A549 (cell line): Measurements from ENCODE around the gene BLACAT1. TPM values are rescaled to one million over a fixed set of nuclear protein-coding genes. Genes with fewer than 3 reads are reported as not detected.
A peak's percentile ranks its signal among the peaks of the same experiment; 100 is the strongest.

Experiments used
- ATAC-seq, 2 experiments: fragments of 200-7000 bp in 1 of 2; fragments of >200 bp in 1 of 2; cut with Nextera tagmentation in 1 of 2; cut with Tn5 transposase in 1 of 2; 3 replicates each; pipeline versions ENCODE4 v1.8.0 to v1.9.1; 2018 to 2020; ENCODE audit warnings: mild to moderate bottlenecking in 1 of 2, moderate library complexity in 1 of 2
- CTCF ChIA-PET: fragments of 300-600 bp; sonication (Branson Sonifier 250); formaldehyde crosslinking; extraction: SDS; loops from one replicate; lab custom pipeline; 2021; ENCODE audit warnings: antibody characterized with exemption, inconsistent platforms; lab: Yijun Ruan, JAX
- POLR2A ChIA-PET: fragments of 350-600 bp; formaldehyde crosslinking; extraction: SDS; loops from one replicate; lab custom pipeline; 2021; ENCODE audit warnings: antibody characterized with exemption, inconsistent platforms; lab: Yijun Ruan, JAX
- DNase-seq, 2 experiments: peaks; one replicate each; pipeline versions ENCODE4 v3.0.0 to v3.0.0-alpha.2; 2011 to 2016; ENCODE audit warnings: low read depth in 1 of 2, low spot score in 1 of 2
- FAIRE-seq: peaks from 2 replicates; lab custom pipeline; 2011; peaks lifted over from hg19 to GRCh38; lab: Jason Lieb, UNC
- H3K27ac ChIP-seq, 2 experiments: fragments of >200 bp; sonication (Bioruptor Twin); formaldehyde crosslinking; 3 replicates each; pipeline ENCODE4 v1.5.1; 2016 to 2017
- H3K4me1 ChIP-seq: fragments of >200 bp; sonication (Bioruptor Twin); formaldehyde crosslinking; 3 replicates; pipeline ENCODE4 v1.6.1; 2016
- H3K4me2 ChIP-seq: fragments of >200 bp; sonication (Bioruptor Twin); formaldehyde crosslinking; 3 replicates; pipeline ENCODE4 v1.6.1; 2016
- H3K4me3 ChIP-seq: fragments of >200 bp; sonication (Bioruptor Twin); formaldehyde crosslinking; 3 replicates; pipeline ENCODE4 v1.5.1; 2016
- H3K9me3 ChIP-seq: fragments of >200 bp; sonication (Bioruptor Twin); formaldehyde crosslinking; 3 replicates; pipeline ENCODE4 v1.6.1; 2016
- BHLHE40 ChIP-seq: IDR thresholded peaks from 2 replicates; pipeline ENCODE4 v1.6.1; 2012; ENCODE audit warnings: low read depth, low read length, inconsistent platforms
- CBX8 ChIP-seq: fragments of 200-600 bp; sonication (generic); IDR thresholded peaks from 2 replicates; pipeline ENCODE4 v1.6.1; 2016
- EHMT2 ChIP-seq: fragments of 200-600 bp; sonication (generic); IDR thresholded peaks from 2 replicates; pipeline ENCODE4 v1.6.1; 2016; ENCODE audit warnings: antibody characterized with exemption, low read depth, mild to moderate bottlenecking, moderate library complexity
- EP300 ChIP-seq, 2 experiments: fragments of >200 bp; sonication (Bioruptor Twin); formaldehyde crosslinking; IDR thresholded peaks; 2 replicates in 1 of 2; 3 replicates in 1 of 2; pipeline ENCODE4 v1.6.1; 2016 to 2017
- ESRRA ChIP-seq: fragments of 150-350 bp; IDR thresholded peaks from 2 replicates; pipeline ENCODE4 v1.6.1; 2014; ENCODE audit warnings: mild to moderate bottlenecking, low read length, borderline replicate concordance
- FOSB ChIP-seq: fragments of 250-450 bp; sonication (Bioruptor Pico); IDR thresholded peaks from 2 replicates; pipeline ENCODE4 v1.5.0; 2020; ENCODE audit warnings: mild to moderate bottlenecking, moderate library complexity
- FOSL2 ChIP-seq, 2 experiments: fragments of 450-650 bp in 1 of 2; fragments of >200 bp in 1 of 2; sonication (Bioruptor Twin) in 1 of 2; formaldehyde crosslinking; IDR thresholded peaks; 2 replicates each; pipeline versions ENCODE4 v1.5.0 to v1.6.1; 2016 to 2020; ENCODE audit warnings: mild to moderate bottlenecking in 1 of 2, moderate library complexity in 1 of 2
- HEYL ChIP-seq: fragments of 250-450 bp; sonication (Bioruptor Pico); IDR thresholded peaks from 2 replicates; pipeline ENCODE4 v1.8.0; 2021; ENCODE audit warnings: mild to moderate bottlenecking, moderate library complexity
- HOXA7 ChIP-seq: fragments of 250-450 bp; sonication (Bioruptor Pico); IDR thresholded peaks from 2 replicates; pipeline ENCODE4 v1.5.0; 2020; ENCODE audit warnings: mild to moderate bottlenecking, moderate library complexity
- HOXB13 ChIP-seq: fragments of 250-450 bp; sonication (Bioruptor Pico); IDR thresholded peaks from 2 replicates; pipeline ENCODE4 v1.5.0; 2020; ENCODE audit warnings: low read depth, mild to moderate bottlenecking, moderate library complexity
- JUN ChIP-seq, 2 experiments: fragments of >200 bp; sonication (Bioruptor Twin); formaldehyde crosslinking; IDR thresholded peaks; 2 replicates in 1 of 2; 3 replicates in 1 of 2; pipeline ENCODE4 v1.6.1; 2016 to 2017
- KDM1A ChIP-seq: fragments of 200-600 bp; sonication (generic); IDR thresholded peaks from 2 replicates; pipeline ENCODE4 v1.6.1; 2016; ENCODE audit warnings: low read depth, mild to moderate bottlenecking
- KDM5A ChIP-seq: fragments of 200-600 bp; sonication (generic); IDR thresholded peaks from 2 replicates; pipeline ENCODE4 v1.6.1; 2016; ENCODE audit warnings: antibody characterized with exemption, mild to moderate bottlenecking
- MAX ChIP-seq: IDR thresholded peaks from 2 replicates; pipeline ENCODE4 v1.6.1; 2012
- MYC ChIP-seq: IDR thresholded peaks from 2 replicates; pipeline ENCODE4 v1.6.1; 2012; ENCODE audit warnings: mild to moderate bottlenecking, inconsistent platforms, low read length, improper control_type of control experiment, borderline replicate concordance
- NFE2L2 ChIP-seq: fragments of 150-350 bp; conservative IDR thresholded peaks from 2 replicates; pipeline ENCODE4 v1.6.1; 2014; ENCODE audit warnings: low read length
- NPAS2 ChIP-seq: fragments of 250-450 bp; sonication (Bioruptor Pico); IDR thresholded peaks from 2 replicates; pipeline ENCODE4 v1.8.0; 2022; ENCODE audit warnings: mild to moderate bottlenecking, moderate library complexity, borderline replicate concordance
- NR3C1 ChIP-seq: fragments of >200 bp; sonication (Bioruptor Twin); formaldehyde crosslinking; IDR thresholded peaks from 3 replicates; pipeline ENCODE4 v1.6.1; 2017
- PBX3 ChIP-seq: IDR thresholded peaks from 2 replicates; pipeline ENCODE4 v1.6.1; 2012
- RAD21 ChIP-seq, 2 experiments: fragments of >200 bp in 1 of 2; sonication (Bioruptor Twin) in 1 of 2; formaldehyde crosslinking in 1 of 2; IDR thresholded peaks in 1 of 2; conservative IDR thresholded peaks in 1 of 2; 2 replicates in 1 of 2; 3 replicates in 1 of 2; pipeline ENCODE4 v1.6.1; 2012 to 2018; ENCODE audit warnings: inconsistent platforms in 1 of 2
- RARB ChIP-seq: fragments of 250-450 bp; sonication (Bioruptor Pico); IDR thresholded peaks from 2 replicates; pipeline ENCODE4 v1.8.0; 2021; ENCODE audit warnings: mild to moderate bottlenecking, moderate library complexity
- RFX5 ChIP-seq: fragments of 450-650 bp; IDR thresholded peaks from 2 replicates; pipeline ENCODE4 v1.7.1; 2014; ENCODE audit warnings: antibody characterized with exemption, mild to moderate bottlenecking, moderate library complexity
- SMC3 ChIP-seq: fragments of >200 bp; sonication (Bioruptor Twin); formaldehyde crosslinking; IDR thresholded peaks from 3 replicates; pipeline ENCODE4 v1.6.1; 2018; ENCODE audit warnings: inconsistent platforms
- TFCP2L1 ChIP-seq: fragments of 250-450 bp; sonication (Bioruptor Pico); IDR thresholded peaks from 2 replicates; pipeline ENCODE4 v1.5.0; 2021; ENCODE audit warnings: mild to moderate bottlenecking
- USF2 ChIP-seq: fragments of 450-650 bp; IDR thresholded peaks from 2 replicates; pipeline ENCODE4 v1.6.1; 2014; ENCODE audit warnings: antibody characterized with exemption
- ZC3H11A ChIP-seq: fragments of 450-650 bp; IDR thresholded peaks from 2 replicates; pipeline ENCODE4 v1.6.1; 2014; ENCODE audit warnings: antibody characterized with exemption, mild to moderate bottlenecking
- WGBS: methylation state at CpG from one replicate; pipeline ENCODE4 v1.1.6; 2017; ENCODE audit errors: missing lambda C conversion rate; 5-methylcytosine and 5-hydroxymethylcytosine counted together
- polyA plus RNA-seq, 4 experiments: library from polyadenylated mRNA; depleted of rRNA in 3 of 4; stranded (reverse); fragments of >200 nt; fragmentation: RNase III in 1 of 4; extraction: RNeasy Plus Mini Kit Qiagen cat#74134 plus additional on column Dnase treatment in 1 of 4; gene quantifications; 2 replicates in 3 of 4; 3 replicates in 1 of 4; pipeline ENCODE4 v1.2.3, GENCODE V29; 2011 to 2017
- TF ChIP-seq, protein P1 (sequence below): IDR thresholded peaks from 2 replicates; pipeline ENCODE4 v1.6.1; 2012; ENCODE audit warnings: low read depth, borderline replicate concordance
- TF ChIP-seq, protein P2 (sequence below): fragments of >200 bp; sonication (Bioruptor Twin); formaldehyde crosslinking; IDR thresholded peaks from 3 replicates; pipeline ENCODE4 v1.6.1; 2016
- TF ChIP-seq, protein P3 (sequence below): fragments of >200 bp; sonication (Bioruptor Twin); formaldehyde crosslinking; IDR thresholded peaks from 2 replicates; pipeline ENCODE4 v1.6.1; 2016
- TF ChIP-seq, protein P4 (sequence below): fragments of 150-350 bp; IDR thresholded peaks from 2 replicates; pipeline ENCODE4 v1.6.1; 2014; ENCODE audit warnings: low read depth, mild to moderate bottlenecking, low read length
- TF ChIP-seq, protein P5 (sequence below): fragments of 250-450 bp; sonication (Bioruptor Pico); IDR thresholded peaks from 2 replicates; pipeline ENCODE4 v1.5.0; 2020; ENCODE audit warnings: low read depth, mild to moderate bottlenecking, moderate library complexity
- TF ChIP-seq, protein P6 (sequence below): fragments of 250-450 bp; sonication (Bioruptor Pico); IDR thresholded peaks from 2 replicates; pipeline ENCODE4 v1.5.0; 2021; ENCODE audit warnings: mild to moderate bottlenecking, moderate library complexity, borderline replicate concordance

BLACAT1 gene
- polyA plus RNA-seq, 2 of the 4 experiments (the other 2 are of a cell fraction) = 0.09 TPM; not detected in 1

GRCh38 chr1:205492774-205493173 lies 36.9 kb upstream of the BLACAT1 start:
- POLR2A ChIA-PET = interaction anchor here (1.2 to 1.6 kb wide), 2 partner anchors 31 to 54 kb away, joined by 3 read pairs; no protein-coding TSS in a partner anchor

GRCh38 chr1:205492201-205492667 lies 36.4 kb upstream of the BLACAT1 start:
- Histone ChIP-seq H3K4me1 (peaks cover 9% of the 10 kb centered on the region), H3K4me3 (no peak overlapping the region), H3K27ac (peak overlapping the region in 1 of 2 experiments; percentile 53; a peak in 1 of 6 replicates), H3K4me2 (no peak overlapping the region), H3K9me3 (no peaks in the 10 kb centered on the region)
- WGBS = 47% methylated on average over 2 of the region's 2 CpGs
- ChIA-PET CTCF (interaction anchor here (0.6 to 26.5 kb wide), 10 partner anchors 9 to 219 kb away, joined by 3 to 560 read pairs (median 3); no protein-coding TSS in a partner anchor), POLR2A (no interaction called here)
- TF ChIP-seq, protein P1, sequence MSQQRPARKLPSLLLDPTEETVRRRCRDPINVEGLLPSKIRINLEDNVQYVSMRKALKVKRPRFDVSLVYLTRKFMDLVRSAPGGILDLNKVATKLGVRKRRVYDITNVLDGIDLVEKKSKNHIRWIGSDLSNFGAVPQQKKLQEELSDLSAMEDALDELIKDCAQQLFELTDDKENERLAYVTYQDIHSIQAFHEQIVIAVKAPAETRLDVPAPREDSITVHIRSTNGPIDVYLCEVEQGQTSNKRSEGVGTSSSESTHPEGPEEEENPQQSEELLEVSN = no peak
- TF ChIP-seq, protein P2, sequence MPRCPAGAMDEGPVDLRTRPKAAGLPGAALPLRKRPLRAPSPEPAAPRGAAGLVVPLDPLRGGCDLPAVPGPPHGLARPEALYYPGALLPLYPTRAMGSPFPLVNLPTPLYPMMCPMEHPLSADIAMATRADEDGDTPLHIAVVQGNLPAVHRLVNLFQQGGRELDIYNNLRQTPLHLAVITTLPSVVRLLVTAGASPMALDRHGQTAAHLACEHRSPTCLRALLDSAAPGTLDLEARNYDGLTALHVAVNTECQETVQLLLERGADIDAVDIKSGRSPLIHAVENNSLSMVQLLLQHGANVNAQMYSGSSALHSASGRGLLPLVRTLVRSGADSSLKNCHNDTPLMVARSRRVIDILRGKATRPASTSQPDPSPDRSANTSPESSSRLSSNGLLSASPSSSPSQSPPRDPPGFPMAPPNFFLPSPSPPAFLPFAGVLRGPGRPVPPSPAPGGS = no peak
- TF ChIP-seq HOXB13 (CRISPR knock-in tag) (no peak), PBX3 (no peak), FOSL2 (IDR thresholded peaks at IDR 0.05) (no peak), FOSL2 (CRISPR knock-in tag; IDR thresholded peaks at IDR 0.05) (no peak), TFCP2L1 (no peak), ESRRA (no peak), HOXA7 (CRISPR knock-in tag) (no peak), SMC3 (no peak), MAX (no peak), NR3C1 (no peak), RAD21 (conservative IDR thresholded peaks at IDR 0.05 in 1 of 2, IDR thresholded peaks at IDR 0.05 in 1 of 2) (no peak), CBX8 (no peak), HEYL (CRISPR knock-in tag) (no peak), NFE2L2 (no peak)
- TF ChIP-seq, protein P3, sequence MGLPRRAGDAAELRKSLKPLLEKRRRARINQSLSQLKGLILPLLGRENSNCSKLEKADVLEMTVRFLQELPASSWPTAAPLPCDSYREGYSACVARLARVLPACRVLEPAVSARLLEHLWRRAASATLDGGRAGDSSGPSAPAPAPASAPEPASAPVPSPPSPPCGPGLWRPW = no peak
- TF ChIP-seq, protein P4, sequence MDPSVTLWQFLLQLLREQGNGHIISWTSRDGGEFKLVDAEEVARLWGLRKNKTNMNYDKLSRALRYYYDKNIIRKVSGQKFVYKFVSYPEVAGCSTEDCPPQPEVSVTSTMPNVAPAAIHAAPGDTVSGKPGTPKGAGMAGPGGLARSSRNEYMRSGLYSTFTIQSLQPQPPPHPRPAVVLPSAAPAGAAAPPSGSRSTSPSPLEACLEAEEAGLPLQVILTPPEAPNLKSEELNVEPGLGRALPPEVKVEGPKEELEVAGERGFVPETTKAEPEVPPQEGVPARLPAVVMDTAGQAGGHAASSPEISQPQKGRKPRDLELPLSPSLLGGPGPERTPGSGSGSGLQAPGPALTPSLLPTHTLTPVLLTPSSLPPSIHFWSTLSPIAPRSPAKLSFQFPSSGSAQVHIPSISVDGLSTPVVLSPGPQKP = no peak
- TF ChIP-seq, protein P5, sequence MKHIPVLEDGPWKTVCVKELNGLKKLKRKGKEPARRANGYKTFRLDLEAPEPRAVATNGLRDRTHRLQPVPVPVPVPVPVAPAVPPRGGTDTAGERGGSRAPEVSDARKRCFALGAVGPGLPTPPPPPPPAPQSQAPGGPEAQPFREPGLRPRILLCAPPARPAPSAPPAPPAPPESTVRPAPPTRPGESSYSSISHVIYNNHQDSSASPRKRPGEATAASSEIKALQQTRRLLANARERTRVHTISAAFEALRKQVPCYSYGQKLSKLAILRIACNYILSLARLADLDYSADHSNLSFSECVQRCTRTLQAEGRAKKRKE = no peak
- TF ChIP-seq, protein P6, sequence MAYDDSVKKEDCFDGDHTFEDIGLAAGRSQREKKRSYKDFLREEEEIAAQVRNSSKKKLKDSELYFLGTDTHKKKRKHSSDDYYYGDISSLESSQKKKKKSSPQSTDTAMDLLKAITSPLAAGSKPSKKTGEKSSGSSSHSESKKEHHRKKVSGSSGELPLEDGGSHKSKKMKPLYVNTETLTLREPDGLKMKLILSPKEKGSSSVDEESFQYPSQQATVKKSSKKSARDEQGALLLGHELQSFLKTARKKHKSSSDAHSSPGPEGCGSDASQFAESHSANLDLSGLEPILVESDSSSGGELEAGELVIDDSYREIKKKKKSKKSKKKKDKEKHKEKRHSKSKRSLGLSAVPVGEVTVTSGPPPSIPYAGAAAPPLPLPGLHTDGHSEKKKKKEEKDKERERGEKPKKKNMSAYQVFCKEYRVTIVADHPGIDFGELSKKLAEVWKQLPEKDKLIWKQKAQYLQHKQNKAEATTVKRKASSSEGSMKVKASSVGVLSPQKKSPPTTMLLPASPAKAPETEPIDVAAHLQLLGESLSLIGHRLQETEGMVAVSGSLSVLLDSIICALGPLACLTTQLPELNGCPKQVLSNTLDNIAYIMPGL (CRISPR knock-in tag) = no peak
- ATAC-seq (no peak), FAIRE-seq (no peak), DNase-seq (no peak)

More at GRCh38 chr1:205492774-205493173, 36.9 kb upstream of the BLACAT1 start:
- no peak for ATAC-seq
- H3K4me1 ChIP-seq = peaks cover 9% of the 10 kb centered on the region
- TF ChIP-seq KDM5A (no peak), EHMT2 (no peak), EP300 (IDR thresholded peaks at IDR 0.05) (no peak), USF2 (no peak), RFX5 (no peak), FOSB (no peak), RARB (CRISPR knock-in tag) (no peak), MYC (no peak), CBX8 (no peak), NPAS2 (no peak), JUN (IDR thresholded peaks at IDR 0.05) (no peak), BHLHE40 (no peak), KDM1A (no peak), ZC3H11A (no peak), HEYL (CRISPR knock-in tag) (no peak)
- TF ChIP-seq, protein P5 = no peak
- no peak for FAIRE-seq
- no peak overlapping the region for H3K4me3 ChIP-seq
- H3K27ac ChIP-seq = peak overlapping the region; percentile 19 to 53; a peak in 4 of 6 replicates
- no peaks in the 10 kb centered on the region for H3K9me3 ChIP-seq
- CTCF ChIA-PET = interaction anchor here (0.6 to 26.5 kb wide), 13 partner anchors 7 to 219 kb away, joined by 3 to 560 read pairs (median 3); no protein-coding TSS in a partner anchor
- 86% methylated on average over 4 of the region's 7 CpGs for WGBS
- H3K4me2 ChIP-seq = 0 out of 3 replicates have a peak overlapping the region, but pooled peaks have one; percentile 21
- DNase-seq = no peak
